Stimulated activated CD8-positive, alpha-beta memory T cell treated with anti-CD3 and anti-CD28 coated beads, Interleukin-15, amount 100 ng/mL, for 48 hours (primary cell): Measurements from ENCODE around the gene CAMK2D.

Experiments
- DNase-seq, 2 donors: peaks; one replicate each; pipeline ENCODE4 v3.0.0-alpha.2; 2020; ENCODE audit warnings: low read depth in 2 of 2

CAMK2D gene

GRCh38 chr4:113471146-113471860 lies 290.2 kb downstream of the CAMK2D start:
- DNase-seq = no peak

GRCh38 chr4:113469926-113470325 lies 291.6 kb downstream of the CAMK2D start:
- no peak for DNase-seq

- DNase-seq = no peak
Observed at GRCh38 chr4:113469023-113469390, 292.5 kb downstream of the CAMK2D start.

- DNase-seq = no peak
Observed at GRCh38 chr4:113468165-113469022, 293.1 kb downstream of the CAMK2D start.

DNA sequence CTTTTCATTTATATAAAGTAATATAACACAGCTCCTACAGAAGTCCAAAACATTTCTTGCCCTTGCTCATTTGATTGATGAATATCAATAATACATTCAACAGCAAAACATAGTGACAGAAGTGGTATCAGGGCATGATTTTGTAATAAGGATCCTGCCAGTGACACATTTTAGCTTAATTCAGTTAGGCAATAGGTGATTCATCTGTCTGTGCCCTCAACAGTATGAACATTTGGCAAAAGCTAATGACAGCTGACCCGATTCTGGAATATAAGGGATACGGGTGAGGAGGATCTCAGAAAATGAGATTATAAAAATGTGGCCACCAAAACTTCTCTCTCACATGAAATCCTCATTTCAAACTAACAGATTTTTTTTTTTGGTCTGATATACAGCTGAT lies 294.0 kb downstream of the CAMK2D start:
- no peak for DNase-seq

- no peak for DNase-seq
Observed at GRCh38 chr4:113462286-113462685, 299.3 kb downstream of the CAMK2D start.

DNA sequence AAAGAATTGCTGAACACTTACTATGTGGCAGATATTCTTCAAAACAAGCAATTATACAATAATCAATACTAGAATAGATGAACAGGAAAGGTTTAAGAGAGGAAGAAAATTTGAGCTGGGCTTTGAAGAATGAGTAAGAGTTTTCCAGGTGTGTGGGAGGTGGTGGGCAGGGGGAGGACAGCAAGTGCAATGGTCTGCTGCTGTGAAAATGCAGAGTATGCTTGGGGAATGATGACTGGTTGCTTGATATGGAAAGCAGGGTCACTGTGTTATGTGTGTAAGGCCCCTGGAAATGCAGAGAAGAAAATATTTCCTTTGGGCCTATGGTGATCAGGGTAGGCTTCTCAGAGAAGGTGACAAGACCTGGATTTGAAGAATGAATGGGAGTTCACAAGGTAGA lies 300.3 kb downstream of the CAMK2D start:
- DNase-seq = no peak

- DNase-seq = no peak
Observed at GRCh38 chr4:113457886-113458285, 303.7 kb downstream of the CAMK2D start.

GRCh38 chr4:113457121-113457520 lies 304.4 kb downstream of the CAMK2D start:
- no peak for DNase-seq

GRCh38 chr4:113455061-113455460 lies 306.5 kb downstream of the CAMK2D start:
- no peak for DNase-seq

DNA sequence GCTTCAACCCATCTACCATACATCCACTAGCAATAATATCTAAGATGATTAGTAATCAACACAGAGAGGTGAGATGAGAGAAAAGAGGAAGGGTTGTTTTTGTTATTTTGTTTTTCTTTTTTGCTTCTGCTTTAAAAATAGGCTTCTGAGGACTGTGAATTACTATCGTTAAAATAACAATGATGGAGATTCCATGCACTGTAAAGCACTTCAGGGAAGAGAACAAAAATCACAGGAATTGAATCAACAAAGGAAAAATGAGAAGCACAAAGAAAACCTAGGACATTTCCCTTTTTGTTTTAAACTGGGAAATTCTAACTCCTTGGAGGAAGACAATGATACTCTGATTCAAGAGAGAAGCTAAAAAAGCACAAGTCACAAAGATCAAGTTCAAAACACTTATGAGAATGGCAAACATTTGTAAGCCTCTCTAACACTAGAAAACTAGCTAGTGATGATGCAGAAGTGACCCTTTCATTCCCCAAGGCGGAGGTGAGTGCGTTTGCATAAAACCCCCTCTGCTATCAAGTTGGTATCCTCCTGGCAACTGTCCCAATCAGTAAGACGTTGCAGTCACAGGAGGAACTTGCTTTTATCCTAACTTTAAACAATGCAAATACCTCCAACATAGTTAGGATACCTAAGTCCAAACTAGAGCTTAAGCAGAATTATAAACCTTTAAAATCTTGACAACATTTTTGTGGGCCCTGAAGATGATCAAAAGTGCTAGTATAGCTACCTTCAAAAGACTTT lies 308.5 kb downstream of the CAMK2D start:
- no peak for DNase-seq

DNA sequence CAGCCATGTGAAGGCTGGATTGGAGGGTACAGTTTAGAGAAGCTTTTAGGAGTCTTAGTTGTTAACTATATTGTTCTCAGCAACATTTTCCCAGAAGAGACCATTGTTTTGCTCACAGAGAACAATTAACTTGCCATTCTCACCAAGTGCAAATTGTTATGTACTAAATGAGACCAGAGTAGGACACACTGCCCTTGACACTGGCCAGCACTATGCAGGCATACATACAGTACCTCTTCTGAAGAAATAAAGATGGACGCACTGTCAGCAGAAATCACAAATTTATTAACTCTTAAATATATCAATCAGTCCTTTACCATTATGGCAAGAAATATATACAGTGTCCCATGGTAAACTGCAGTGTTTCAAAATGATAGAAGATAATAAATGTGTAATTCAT lies 309.4 kb downstream of the CAMK2D start:
- no peak for DNase-seq

DNA sequence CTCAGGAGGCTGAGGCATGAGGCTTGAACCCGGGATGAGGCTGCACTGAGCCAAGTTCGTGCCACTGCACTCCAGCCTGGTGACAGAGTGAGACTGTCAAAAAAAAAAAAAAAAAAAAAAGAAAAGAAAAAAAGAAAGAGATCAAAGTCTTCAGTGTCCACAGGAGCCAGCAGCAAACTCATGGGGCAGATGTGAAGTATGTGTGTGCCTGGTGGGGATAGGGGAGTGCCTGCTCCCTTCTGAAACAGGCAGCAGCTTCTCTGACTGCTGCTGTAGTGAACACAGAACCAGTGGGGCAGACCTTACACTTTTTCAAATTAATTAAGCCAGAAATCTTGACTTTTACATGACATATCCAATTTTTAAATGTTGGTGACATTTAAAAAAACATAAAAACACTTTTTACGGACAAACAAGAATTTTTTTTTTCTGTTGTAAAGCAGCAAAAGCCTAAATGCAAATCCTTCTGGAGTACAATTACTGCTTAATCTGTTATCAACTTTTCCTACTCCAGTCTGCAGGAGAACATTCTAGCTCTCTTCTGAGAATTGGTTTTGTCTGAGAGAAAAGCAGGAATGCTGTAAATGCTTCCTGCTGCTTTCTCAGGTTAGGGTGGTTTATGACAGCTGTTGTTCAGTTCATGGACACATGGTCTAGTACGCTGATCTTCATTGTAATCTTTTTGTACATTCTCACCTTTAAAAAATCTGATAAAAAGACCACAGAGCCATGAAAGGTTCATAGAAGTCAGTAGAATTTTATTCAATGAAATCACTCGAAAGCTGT lies 311.1 kb downstream of the CAMK2D start:
- no peak for DNase-seq

GRCh38 chr4:113449410-113449974 lies 312.0 kb downstream of the CAMK2D start:
- DNase-seq = no peak

DNA sequence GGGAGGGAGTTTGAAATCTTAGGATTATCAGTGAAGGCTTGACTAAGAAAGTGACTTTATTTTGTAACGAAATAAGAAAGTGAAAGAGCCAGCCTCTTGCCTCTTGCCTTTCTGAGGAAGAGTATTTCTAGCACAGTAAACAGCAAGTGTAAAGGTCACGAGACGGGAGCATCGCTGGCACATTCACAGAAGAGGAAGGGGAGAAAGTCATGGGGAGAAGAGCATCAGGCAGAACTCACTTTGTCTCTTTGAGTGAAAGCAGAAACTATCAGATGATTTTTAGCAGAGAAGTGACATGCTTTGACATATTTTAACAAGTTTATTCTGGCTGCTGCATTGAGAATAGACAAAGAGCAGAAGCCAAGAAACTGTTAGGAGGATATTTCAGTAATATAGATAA lies 313.8 kb downstream of the CAMK2D start:
- no peak for DNase-seq

GRCh38 chr4:113447061-113447460 lies 314.5 kb downstream of the CAMK2D start:
- DNase-seq = no peak

DNA sequence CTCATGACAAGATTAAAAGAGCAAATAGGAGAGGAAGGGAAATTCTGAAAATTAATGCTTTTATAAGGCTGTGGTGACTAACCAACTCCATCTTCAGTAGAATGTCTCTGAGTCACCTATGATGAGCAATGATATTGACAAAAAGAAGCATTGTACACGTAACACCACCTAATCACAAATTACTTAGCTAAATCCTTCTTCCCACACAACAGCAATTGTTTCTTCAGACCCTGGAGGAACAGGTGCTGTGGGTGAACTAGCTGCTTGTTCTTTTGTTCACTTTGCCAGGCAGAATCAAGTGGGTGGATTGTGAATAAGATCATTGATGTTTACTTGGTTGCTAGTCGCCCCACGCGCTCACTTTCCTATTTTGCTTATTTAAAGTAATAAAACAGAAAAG lies 315.5 kb downstream of the CAMK2D start:
- DNase-seq = no peak

GRCh38 chr4:113445286-113445685 lies 316.3 kb downstream of the CAMK2D start:
- no peak for DNase-seq

DNA sequence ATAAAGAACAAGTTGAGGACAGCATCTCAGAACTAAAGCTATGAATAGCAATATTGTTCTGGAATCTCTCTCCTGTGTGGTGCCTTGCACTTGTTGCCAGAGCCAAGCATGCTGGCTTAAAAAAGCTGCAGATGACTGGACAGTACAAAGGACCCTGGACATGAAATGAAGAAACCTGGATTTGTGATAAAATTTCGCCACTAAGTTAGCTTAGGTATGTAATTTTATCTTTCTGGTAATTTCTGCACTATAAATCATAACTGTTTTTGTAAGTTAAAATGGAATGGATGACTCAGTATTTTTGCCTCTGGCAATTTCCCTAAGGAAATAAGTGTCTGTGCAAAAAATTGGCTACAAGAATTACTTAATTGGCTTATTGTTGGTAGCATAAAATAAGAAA lies 317.2 kb downstream of the CAMK2D start:
- DNase-seq = no peak

DNA sequence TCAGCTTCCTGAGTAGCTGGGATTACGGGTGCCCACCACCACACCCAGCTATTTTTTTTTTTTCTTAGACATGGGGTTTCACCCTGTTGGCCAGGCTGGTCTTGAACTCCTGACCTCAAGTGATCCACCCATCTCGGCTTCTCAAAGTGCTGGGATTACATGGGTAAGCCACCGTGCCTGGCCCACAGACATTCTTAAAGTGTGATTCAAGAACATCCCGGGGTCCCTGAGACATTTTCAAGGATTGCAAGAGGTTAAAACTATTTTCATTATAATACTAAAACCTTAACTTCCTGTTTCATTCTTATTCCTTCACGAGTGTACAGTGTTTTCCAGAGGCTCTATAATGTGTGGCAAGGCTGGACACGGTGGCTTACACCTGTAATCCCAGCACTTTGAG lies 318.7 kb downstream of the CAMK2D start:
- no peak for DNase-seq

GRCh38 chr4:113440371-113440770 lies 321.2 kb downstream of the CAMK2D start:
- no peak for DNase-seq
